Pancreas (tissue), 10 donors: Measurements from ENCODE around the gene POLD3. TPM values are rescaled to one million over a fixed set of nuclear protein-coding genes. Genes with fewer than 3 reads are reported as not detected.

ENCODE experiments used
- ATAC-seq, 4 donors: fragments of 200-7000 bp; cut with Tn5 transposase; one replicate each; pipeline versions ENCODE4 v1.8.0 to v1.9.1; 2020; ENCODE audit warnings: mild to moderate bottlenecking in 4 of 4, moderate library complexity in 4 of 4
- DNase-seq, 6 donors: peaks; one replicate each; pipeline ENCODE4 v3.0.0-alpha.2; 2020
- FAIRE-seq: peaks from 2 replicates; lab custom pipeline; 2012; peaks lifted over from hg19 to GRCh38; lab: Jason Lieb, UNC
- H3K27ac ChIP-seq, 4 donors: fragments of 200-600 bp; sonication (generic); 1 replicate in 3 of 4; 2 replicates in 1 of 4; pipeline versions ENCODE4 v1.5.0 to v1.8.0; 2020
- H3K27me3 ChIP-seq, 4 donors: fragments of 200-600 bp; one replicate each; pipeline ENCODE4 v1.8.0; 2021
- H3K36me3 ChIP-seq, 3 donors: fragments of 200-600 bp; sonication (generic) in 1 of 3; one replicate each; pipeline versions ENCODE4 v1.5.0 to v1.8.0; 2020 to 2021
- H3K4me1 ChIP-seq, 3 donors: fragments of 200-600 bp; one replicate each; pipeline ENCODE4 v1.8.0; 2021
- H3K4me3 ChIP-seq, 4 donors: fragments of 200-600 bp; sonication (generic) in 2 of 4; one replicate each; pipeline versions ENCODE4 v1.5.0 to v1.8.0; 2020 to 2021
- H3K9me3 ChIP-seq, 4 donors: fragments of 200-600 bp; one replicate each; pipeline ENCODE4 v1.8.0; 2021
- WGBS, 2 donors: extraction: QIAGEN DNeasy Blood & Tissue Kit; methylation state at CpG; one replicate each; pipeline ENCODE4 v1.1.7; 2013; 5-methylcytosine and 5-hydroxymethylcytosine counted together
- intact Hi-C, 3 donors: fragments of 100-400 bp; cut with DNase I; formaldehyde crosslinking; loops; one replicate each; pipeline versions ENCODE4 v1.11.1 to v1.14.2; 2022
- polyA plus RNA-seq, 2 donors: library from polyadenylated mRNA; stranded (reverse); fragments of 200-250 nt; gene quantifications; one replicate each; pipeline ENCODE4 v1.2.3, GENCODE V29; 2013
- total RNA-seq, 6 donors: library from RNA; stranded (reverse); fragmentation: NEBNext Ultra II Directional in 4 of 6; extraction: Animal tissue kit (Norgen Biotek cat#: 25700) in 4 of 6; gene quantifications; one replicate each; pipeline versions ENCODE4 v1.2.1 to v1.2.4, GENCODE V29; 2021 to 2023
- TF ChIP-seq, protein P1 (sequence below), 4 donors: fragments of 200-600 bp; sonication (generic) in 3 of 4; IDR thresholded peaks; one replicate each; pipeline versions ENCODE4 v1.5.0 to v1.8.0; 2021; ENCODE audit warnings: antibody characterized with exemption in 4 of 4
- donor health status: healthy with polysubstance abuse.
- donor health status: DM: no; HTN: no; CAD: no; lungs with moderate emphysema.
- donor health status: DM: no; HTN: no; CAD: no.
- donor health status: control.
- donor health status: control.
- donor health status: Bipolar disorder and iron deficiency.
- donor health status: DM: yes; HTN: yes; CAD: no.
- donor health status: DM: no; HTN: no; CAD: no.
- donor health status: DM: no; HTN: no; CAD: no.
- donor health status: DM: yes; HTN: yes; CAD: no.

Gene POLD3
- total and polyA plus RNA-seq, 8 donors = 7.2 to 14.0 (median 9.6) TPM

DNA sequence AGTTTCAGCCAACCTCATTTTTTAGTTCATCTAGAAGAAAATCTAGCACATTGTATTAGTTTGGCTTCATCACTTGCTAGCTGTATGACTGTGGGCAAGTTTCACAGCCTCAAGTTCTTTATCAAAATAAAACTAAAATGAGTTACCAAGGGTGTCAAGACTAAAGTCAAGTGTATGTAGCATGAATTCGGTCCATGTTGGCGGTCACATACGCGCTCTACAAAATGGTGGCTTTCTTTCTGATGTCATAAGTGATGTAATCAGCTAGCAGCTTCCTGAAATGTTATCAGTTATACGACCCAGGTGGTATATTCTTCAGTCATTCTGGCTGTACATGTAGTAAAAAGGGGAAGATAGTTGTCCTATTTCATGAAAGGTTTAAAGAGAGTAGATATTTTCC is 50.5 kb downstream of the POLD3 start:
- H3K9me3 ChIP-seq = no peaks in the 10 kb centered on the region
- H3K27me3 ChIP-seq = no peaks in the 10 kb centered on the region
- intact Hi-C loops = no loop called here
- TF ChIP-seq, protein P1, sequence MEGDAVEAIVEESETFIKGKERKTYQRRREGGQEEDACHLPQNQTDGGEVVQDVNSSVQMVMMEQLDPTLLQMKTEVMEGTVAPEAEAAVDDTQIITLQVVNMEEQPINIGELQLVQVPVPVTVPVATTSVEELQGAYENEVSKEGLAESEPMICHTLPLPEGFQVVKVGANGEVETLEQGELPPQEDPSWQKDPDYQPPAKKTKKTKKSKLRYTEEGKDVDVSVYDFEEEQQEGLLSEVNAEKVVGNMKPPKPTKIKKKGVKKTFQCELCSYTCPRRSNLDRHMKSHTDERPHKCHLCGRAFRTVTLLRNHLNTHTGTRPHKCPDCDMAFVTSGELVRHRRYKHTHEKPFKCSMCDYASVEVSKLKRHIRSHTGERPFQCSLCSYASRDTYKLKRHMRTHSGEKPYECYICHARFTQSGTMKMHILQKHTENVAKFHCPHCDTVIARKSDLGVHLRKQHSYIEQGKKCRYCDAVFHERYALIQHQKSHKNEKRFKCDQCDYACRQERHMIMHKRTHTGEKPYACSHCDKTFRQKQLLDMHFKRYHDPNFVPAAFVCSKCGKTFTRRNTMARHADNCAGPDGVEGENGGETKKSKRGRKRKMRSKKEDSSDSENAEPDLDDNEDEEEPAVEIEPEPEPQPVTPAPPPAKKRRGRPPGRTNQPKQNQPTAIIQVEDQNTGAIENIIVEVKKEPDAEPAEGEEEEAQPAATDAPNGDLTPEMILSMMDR (IDR thresholded peaks at IDR 0.05) = no peak
- H3K27ac ChIP-seq = no peak overlapping the region
- 96 to 97% methylated on average over 5 of the region's 5 CpGs for WGBS, 2 donors
- no peak for ATAC-seq
- peaks cover 0 to 11% (median 0%) of the 10 kb centered on the region in 3 donors for H3K36me3 ChIP-seq
- no peak for FAIRE-seq
- H3K4me3 ChIP-seq = no peak overlapping the region
- H3K4me1 ChIP-seq = peaks cover 0 to 7% (median 0%) of the 10 kb centered on the region in 3 donors
- no peak for DNase-seq

DNA sequence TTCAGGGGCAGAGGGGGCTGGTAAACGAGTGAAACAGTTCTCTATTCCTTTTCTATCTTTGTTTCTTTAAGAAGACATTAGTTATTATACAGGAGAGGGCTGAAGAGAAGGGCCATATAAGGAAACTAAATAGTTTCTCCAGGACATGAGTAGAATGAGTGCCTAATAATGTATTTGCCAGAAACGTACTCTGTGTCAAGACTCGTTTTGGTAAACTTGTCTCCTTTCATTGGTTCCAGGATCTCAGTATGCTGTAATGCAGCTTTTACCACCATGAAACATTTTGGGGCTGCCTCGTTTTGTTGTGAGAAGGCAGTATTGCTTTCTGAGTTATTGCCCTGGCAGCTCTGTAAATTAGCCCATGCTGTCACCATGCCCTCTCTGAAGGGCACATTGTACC is 51.7 kb downstream of the POLD3 start:
- Histone ChIP-seq H3K4me3 (no peak overlapping the region), H3K27me3 (no peaks in the 10 kb centered on the region), H3K9me3 (no peaks in the 10 kb centered on the region), H3K4me1 (peaks cover 0 to 7% (median 0%) of the 10 kb centered on the region in 3 donors), H3K36me3 (peaks cover 0 to 11% (median 0%) of the 10 kb centered on the region in 3 donors), H3K27ac (no peak overlapping the region)
- intact Hi-C loops = no loop called here
- ATAC-seq = no peak
- WGBS, 2 donors = 83 to 91% methylated on average over 4 of the region's 4 CpGs
- TF ChIP-seq, protein P1 (IDR thresholded peaks at IDR 0.05) = no peak
- no peak for DNase-seq
- FAIRE-seq = no peak

DNA sequence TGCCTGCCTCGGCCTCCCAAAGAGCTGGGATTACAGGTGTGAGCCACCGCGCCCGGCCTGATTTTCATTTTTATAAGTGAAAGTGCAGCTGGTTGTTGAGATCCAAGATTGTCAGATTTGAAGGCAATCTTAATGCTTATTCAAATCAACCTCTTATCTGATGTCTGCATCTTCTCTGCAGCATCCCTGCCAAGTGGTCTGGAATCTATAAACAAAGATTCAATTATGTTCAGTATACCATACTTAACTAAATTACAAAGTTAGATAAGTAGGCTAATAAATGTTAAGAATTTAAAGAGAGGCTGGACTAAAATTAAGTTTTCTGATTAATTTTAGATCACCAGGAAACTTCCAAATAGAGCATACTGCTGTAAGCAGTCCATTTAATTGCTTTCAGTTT is 53.8 kb downstream of the POLD3 start:
- Histone ChIP-seq H3K27me3 (no peaks in the 10 kb centered on the region), H3K4me3 (no peak overlapping the region), H3K36me3 (peaks cover 0 to 9% (median 0%) of the 10 kb centered on the region in 3 donors), H3K4me1 (no peaks in the 10 kb centered on the region), H3K27ac (no peak overlapping the region), H3K9me3 (no peaks in the 10 kb centered on the region)
- FAIRE-seq (no peak), ATAC-seq (no peak), DNase-seq (no peak)
- TF ChIP-seq, protein P1 (IDR thresholded peaks at IDR 0.05) = no peak
- 93 to 98% methylated on average over 4 of the region's 4 CpGs for WGBS, 2 donors
- intact Hi-C loops = no loop called here

DNA sequence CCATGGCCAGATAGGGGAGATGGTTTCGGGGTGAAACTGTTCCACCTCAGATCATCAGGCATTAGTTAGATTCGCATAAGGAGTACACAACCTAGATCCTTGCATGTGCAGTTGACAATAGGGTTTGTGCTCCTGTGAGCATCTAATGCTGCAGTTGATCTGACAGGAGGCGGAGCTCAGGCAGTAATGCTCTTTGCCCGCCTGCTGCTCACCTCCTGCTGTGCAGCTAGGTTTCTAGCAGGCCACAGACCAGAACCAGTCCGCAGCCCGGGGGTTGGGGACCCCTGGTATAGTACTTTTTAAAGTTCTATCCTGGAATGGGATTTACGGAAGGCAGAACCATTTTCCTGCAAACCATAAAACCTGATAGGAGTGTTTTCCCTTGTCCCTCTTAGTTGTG is 54.6 kb downstream of the POLD3 start:
- H3K27me3 ChIP-seq = no peaks in the 10 kb centered on the region
- no peak overlapping the region for H3K27ac ChIP-seq
- no peaks in the 10 kb centered on the region for H3K9me3 ChIP-seq
- DNase-seq (no peak), FAIRE-seq (no peak), ATAC-seq (no peak)
- H3K4me1 ChIP-seq = no peaks in the 10 kb centered on the region
- TF ChIP-seq, protein P1 (IDR thresholded peaks at IDR 0.05) = no peak
- H3K36me3 ChIP-seq = peaks cover 0 to 2% (median 0%) of the 10 kb centered on the region in 3 donors
- H3K4me3 ChIP-seq = no peak overlapping the region
- intact Hi-C loops = no loop called here
- WGBS, 2 donors = 94 to 95% methylated on average over 7 of the region's 7 CpGs

DNA sequence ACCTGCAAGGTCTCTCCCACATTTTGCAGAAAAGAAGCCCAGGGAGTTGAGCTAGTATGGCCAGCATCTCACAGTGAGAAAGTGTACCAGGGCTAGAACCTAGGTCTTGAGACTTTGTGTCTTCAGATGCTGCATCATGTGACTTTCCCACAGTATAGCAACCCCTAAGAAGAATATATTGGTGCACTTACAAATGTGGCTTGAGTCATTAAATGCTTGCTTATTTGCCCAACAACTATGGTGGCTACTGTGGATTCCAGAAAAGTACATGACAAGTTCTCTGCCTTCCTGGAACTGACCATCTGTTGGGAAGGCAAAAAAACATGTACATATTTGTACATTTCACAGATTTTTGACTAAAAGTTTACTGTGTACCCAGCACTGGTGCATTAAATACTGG is 55.0 kb downstream of the POLD3 start:
- TF ChIP-seq, protein P1 (IDR thresholded peaks at IDR 0.05) = no peak
- Histone ChIP-seq H3K4me3 (no peak overlapping the region), H3K9me3 (no peaks in the 10 kb centered on the region), H3K4me1 (no peaks in the 10 kb centered on the region), H3K36me3 (no peaks in the 10 kb centered on the region), H3K27me3 (no peaks in the 10 kb centered on the region), H3K27ac (no peak overlapping the region)
- ATAC-seq = no peak
- DNase-seq = no peak
- FAIRE-seq = no peak
- intact Hi-C loops = no loop called here
